Measurements from ENCODE around the gene CASP14.

DNA sequence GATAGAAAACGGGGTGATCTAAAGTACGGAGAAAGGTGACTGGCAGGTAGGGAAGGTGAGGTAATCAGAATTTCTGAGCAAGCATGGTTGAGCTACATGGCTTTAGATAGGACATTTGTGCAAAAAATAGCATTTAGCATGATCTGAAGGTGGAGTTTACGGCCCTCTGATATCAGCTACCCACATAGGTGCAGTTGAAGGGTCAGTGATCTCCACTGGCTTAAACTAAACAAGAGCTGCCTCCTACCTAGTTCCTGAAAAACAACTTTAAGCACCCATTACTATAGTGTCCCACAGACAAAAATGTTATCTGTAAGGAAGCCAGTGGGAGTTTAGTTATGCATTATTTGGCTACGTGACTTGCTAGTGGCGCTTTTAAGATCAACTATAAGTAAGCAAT is 1.2 kb upstream of the CASP14 start:
- no peak for TF ChIP-seq CEBPB (IDR thresholded peaks at IDR 0.05; ENCODE audit: low read depth)
- TF ChIP-seq, protein P1, sequence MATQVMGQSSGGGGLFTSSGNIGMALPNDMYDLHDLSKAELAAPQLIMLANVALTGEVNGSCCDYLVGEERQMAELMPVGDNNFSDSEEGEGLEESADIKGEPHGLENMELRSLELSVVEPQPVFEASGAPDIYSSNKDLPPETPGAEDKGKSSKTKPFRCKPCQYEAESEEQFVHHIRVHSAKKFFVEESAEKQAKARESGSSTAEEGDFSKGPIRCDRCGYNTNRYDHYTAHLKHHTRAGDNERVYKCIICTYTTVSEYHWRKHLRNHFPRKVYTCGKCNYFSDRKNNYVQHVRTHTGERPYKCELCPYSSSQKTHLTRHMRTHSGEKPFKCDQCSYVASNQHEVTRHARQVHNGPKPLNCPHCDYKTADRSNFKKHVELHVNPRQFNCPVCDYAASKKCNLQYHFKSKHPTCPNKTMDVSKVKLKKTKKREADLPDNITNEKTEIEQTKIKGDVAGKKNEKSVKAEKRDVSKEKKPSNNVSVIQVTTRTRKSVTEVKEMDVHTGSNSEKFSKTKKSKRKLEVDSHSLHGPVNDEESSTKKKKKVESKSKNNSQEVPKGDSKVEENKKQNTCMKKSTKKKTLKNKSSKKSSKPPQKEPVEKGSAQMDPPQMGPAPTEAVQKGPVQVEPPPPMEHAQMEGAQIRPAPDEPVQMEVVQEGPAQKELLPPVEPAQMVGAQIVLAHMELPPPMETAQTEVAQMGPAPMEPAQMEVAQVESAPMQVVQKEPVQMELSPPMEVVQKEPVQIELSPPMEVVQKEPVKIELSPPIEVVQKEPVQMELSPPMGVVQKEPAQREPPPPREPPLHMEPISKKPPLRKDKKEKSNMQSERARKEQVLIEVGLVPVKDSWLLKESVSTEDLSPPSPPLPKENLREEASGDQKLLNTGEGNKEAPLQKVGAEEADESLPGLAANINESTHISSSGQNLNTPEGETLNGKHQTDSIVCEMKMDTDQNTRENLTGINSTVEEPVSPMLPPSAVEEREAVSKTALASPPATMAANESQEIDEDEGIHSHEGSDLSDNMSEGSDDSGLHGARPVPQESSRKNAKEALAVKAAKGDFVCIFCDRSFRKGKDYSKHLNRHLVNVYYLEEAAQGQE (IDR thresholded peaks at IDR 0.05; ENCODE audit: low read depth): no peak
- no peak for TF ChIP-seq POLR2A (IDR thresholded peaks at IDR 0.05; ENCODE audit: borderline replicate concordance, extremely low read depth, insufficient read depth, insufficient read length)
- no peak for TF ChIP-seq EZH2 (IDR thresholded peaks at IDR 0.05)
